T-helper 22 cell (primary cell): ENCODE data around the gene TMEM236.

Experiments used
- DNase-seq: peaks from one replicate; pipeline ENCODE4 v3.0.0-alpha.2; 2020; ENCODE audit warnings: low read depth

Gene TMEM236

DNA sequence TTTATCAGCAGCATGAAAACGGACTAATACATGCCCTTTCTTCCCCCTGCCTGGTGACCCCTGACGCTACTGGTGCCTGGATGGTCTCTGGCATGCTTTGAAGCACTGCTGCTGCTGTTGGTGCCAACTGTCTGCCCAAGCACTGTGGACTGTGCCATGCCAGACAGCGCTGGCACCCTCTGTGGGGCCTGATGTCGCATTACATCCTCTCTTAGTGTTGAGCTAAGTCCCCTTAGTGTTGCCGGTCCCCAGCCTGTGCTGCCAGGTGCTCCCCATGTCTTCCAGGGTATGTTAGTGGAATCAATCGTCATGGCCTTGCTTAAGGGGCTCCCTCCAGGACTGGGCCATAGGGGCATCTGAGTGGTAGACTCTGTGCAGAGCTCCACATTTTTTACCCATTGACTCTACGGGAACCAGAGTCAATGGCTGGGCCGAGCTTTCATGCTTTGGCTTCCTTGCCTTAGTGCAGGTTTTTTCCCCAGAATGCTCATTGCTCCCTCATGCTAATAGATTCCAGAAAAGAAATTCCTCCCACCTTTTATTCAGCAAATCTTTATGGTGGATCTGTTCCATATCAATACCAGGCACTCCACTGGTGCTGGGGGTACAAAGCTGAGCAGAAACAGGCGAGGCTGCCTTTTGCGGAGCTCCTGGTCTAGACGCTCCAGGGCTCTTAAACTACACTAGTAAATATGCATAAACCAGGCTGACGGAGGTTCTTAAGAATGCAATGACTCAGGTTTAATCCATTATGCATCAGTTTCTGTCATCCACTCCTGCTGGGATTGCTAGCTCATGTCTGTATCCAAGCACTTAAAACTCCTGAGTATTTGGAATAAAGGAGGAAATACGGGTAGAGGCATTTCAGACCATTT, 35.3 kb downstream of the TMEM236 start:
- DNase-seq = no peak

GRCh38 chr10:17788646-17789045, 36.6 kb downstream of the TMEM236 start:
- DNase-seq = no peak

- no peak for DNase-seq
These were observed 37.4 kb downstream of the TMEM236 start for GRCh38 chr10:17789396-17789795.

DNA sequence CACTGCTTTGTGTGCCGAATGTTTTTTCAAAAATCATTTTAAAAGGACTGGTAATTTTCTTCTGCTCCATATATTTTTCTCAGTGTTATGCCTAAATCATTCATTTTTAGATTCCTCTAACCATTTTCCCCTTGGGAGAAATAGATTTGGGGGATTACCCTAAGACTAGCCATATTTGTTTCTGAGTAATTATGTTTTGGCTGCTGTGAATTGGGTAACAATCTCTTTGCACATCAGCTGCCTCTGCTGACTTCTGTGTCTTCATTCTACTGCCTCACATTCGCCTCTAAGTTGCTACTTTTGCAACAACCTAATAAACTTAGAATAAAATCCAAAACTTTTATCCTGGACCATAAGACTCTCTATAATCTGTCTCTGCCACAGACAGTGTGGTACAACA, 38.6 kb downstream of the TMEM236 start:
- no peak for DNase-seq

GRCh38 chr10:17792991-17793390, 41.0 kb downstream of the TMEM236 start:
- DNase-seq = no peak

GRCh38 chr10:17793823-17794644, 42.0 kb downstream of the TMEM236 start:
- DNase-seq = no peak

DNA sequence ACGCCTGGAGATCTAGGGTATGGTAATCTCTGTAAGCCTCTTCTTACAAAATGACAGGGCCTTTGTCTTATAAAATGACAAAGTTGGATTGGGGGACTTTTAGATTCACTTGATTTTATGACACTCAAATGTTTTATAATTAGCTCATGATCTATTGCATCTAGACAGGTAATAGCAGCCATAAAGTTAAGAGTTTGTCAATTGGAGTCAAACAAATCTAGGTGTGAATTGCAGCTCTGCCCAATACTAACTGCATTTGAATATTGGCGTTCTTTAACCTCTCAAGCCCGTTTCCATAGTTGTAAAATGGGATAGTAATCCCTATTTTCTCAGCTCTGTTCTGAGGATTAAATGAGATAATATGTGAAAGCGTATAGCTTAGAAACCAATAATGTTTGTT, 43.1 kb downstream of the TMEM236 start:
- no peak for DNase-seq

DNA sequence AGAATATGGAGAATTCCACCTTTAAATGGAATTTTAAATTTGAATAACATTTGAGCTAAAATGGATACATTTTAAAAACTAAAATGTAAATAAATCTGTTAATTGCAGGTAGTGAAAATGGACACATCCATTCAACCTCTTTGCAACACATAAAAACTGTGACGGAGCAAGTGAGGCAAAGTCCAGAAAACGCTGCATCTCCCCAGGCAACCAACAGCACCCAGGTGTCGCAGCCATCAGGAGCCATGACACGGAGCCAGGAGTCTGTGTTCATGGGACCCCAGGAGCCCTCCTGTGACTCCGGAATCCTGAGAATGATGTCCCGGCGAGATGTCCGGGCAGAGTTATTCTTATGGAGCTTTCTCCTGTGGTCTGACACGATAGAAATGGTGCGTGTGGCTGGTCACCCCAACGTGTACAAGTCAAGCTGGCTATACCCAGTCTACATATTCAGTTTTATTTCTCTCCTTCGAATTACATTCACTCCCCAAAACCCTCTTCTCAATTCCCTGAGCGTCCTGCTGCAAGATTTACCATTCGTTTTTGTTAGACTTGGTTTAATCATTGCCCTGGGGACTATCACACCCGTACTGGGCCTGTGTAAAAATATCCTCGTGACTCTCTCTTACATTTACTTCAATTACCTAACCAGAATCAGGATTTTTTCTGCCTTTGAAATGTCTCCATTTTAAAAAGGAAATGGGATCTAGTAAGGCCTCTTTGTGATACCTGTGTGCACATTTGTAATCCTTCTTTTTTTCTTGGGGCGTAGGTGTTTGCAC, 44.0 kb downstream of the TMEM236 start:
- no peak for DNase-seq

DNA sequence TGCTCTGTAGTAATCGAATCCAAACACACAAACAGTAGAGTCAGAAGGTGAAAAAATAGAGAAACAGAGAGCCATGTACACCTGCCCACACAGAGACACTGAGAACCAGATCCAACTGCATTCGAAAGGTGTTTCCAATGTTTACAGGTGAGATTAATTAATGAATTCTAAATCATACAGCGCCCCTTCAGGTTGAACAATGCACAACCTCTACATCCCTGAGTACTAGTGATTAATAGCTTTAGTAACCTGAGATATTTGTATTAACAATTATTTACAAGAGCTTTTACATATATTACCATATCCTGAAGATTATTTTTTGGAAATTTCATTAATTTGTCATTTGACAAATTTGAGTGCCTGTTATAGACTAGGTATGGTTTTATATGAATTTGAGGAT, 49.5 kb downstream of the TMEM236 start:
- DNase-seq = no peak

GRCh38 chr10:17802350-17802749, 50.3 kb downstream of the TMEM236 start:
- no peak for DNase-seq

GRCh38 chr10:17802976-17803375, 51.0 kb downstream of the TMEM236 start:
- DNase-seq = no peak

DNA sequence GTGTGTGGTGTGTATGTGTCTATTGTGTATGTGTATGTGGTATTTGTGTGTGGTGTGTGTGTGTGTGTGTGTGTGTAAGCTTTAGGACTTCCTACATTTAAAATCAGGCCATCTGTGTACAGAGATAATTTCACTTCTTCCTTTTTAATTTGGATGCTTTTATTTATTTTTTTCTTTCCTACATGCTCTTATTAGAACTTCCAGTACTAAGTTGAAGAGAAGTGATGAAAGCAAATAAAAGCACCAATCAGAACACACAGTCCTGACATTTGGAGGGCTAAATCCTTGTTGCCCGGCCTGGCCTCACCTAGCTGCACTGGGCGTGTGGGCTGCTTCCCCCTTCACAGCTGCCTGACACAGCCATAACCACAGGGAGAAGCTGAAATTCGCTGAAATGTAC, 53.3 kb downstream of the TMEM236 start:
- no peak for DNase-seq

- DNase-seq = no peak
These were observed 54.0 kb downstream of the TMEM236 start for GRCh38 chr10:17805921-17806577.

GRCh38 chr10:17808971-17809841, 57.2 kb downstream of the TMEM236 start, which contains the start of gene MRC1:
Gene MRC1, plus strand, starts transcription at chr10:17809348. Its CDS starts 118 bp downstream, at chr10:17809466.
- no peak for DNase-seq

- DNase-seq = no peak
These were observed 59.3 kb downstream of the TMEM236 start for GRCh38 chr10:17811146-17811865.

- no peak for DNase-seq
These were observed 63.0 kb downstream of the TMEM236 start for GRCh38 chr10:17814973-17815372.

DNA sequence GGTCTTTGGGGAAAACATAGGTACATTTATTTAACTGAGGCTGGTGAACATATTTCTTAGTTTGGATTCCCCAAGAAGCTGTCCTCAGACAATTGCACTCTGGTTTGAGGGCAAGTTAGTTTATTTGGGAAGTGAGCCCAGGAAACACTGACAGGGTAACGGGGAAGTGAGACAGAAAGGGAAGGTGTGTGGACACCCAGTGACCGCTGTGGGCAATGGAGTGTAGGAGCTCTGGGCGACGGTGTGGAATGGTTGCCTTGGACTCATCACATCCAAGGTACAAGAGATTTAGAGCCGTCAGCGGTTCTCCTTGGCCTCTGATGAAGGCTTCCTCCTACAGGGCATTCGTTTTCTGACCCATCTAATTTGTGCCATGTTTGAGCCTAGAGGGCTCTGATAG, 64.2 kb downstream of the TMEM236 start:
- DNase-seq = no peak

DNA sequence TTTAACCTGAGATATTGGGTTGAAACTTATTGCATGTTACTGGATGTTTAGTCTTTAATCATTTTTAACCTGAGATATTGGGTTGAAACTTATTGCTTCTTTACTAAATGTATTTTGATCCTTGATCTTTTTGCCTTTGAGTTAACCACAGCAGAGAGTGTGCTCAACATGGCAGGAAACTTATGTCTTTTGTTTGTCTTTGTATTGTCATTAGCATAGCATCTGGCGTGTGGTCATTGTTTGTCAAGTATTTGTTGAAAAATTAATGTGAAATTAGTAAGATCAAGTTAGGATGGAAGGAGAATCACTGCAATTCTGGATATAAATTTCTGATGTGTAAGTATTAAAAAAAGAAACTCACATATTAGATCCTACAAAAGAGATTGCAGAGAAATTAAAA, 65.3 kb downstream of the TMEM236 start:
- DNase-seq = no peak

GRCh38 chr10:17817790-17818189, 65.8 kb downstream of the TMEM236 start:
- DNase-seq = no peak

GRCh38 chr10:17819836-17820235, 67.8 kb downstream of the TMEM236 start:
- no peak for DNase-seq
